ENCODE results near the gene CDH22. TPM values are rescaled to one million over a fixed set of nuclear protein-coding genes. Genes with fewer than 3 reads are reported as not detected.
A peak's percentile ranks its signal among the peaks of the same experiment; 100 is the strongest.

Gene CDH22
- total and polyA plus RNA-seq, 9 of the 15 experiments (the other 6 are each of a cell fraction or from before 2014, with no cell fraction given), result 0.07 to 0.08 TPM; not detected in 7

- TF ChIP-seq REST (IDR thresholded peaks at IDR 0.05; ENCODE audit: borderline replicate concordance) (peak; percentile 82), REST (CRISPR knock-in tag; IDR thresholded peaks at IDR 0.05; ENCODE audit: low read depth) (no peak), KLF6 (CRISPR knock-in tag; IDR thresholded peaks at IDR 0.05; ENCODE audit: borderline replicate concordance) (no peak), ETS1 (conservative IDR thresholded peaks at IDR 0.05; ENCODE audit: control insufficient read depth, low read depth, low read length) (no peak), EGR1 (conservative IDR thresholded peaks at IDR 0.05) (peak; percentile 73), ZBTB40 (IDR thresholded peaks at IDR 0.05) (no peak), ZBTB40 (CRISPR knock-in tag; IDR thresholded peaks at IDR 0.05) (no peak), HDGF (IDR thresholded peaks at IDR 0.05) (no peak), TEAD1 (CRISPR knock-in tag; IDR thresholded peaks at IDR 0.05) (0 out of 4 replicates have a peak, but pooled peaks of 1 of the 2 experiments have one; percentile 51), MAFK (IDR thresholded peaks at IDR 0.05; ENCODE audit: low read length) (peak; percentile 2; the same call in 1 of the 2 replicates)
Observed at GRCh38 chr20:46132705-46133120, 175.6 kb downstream of the CDH22 start (continued).
